ENCODE data around the gene CNKSR1.

The CNKSR1 gene

DNA sequence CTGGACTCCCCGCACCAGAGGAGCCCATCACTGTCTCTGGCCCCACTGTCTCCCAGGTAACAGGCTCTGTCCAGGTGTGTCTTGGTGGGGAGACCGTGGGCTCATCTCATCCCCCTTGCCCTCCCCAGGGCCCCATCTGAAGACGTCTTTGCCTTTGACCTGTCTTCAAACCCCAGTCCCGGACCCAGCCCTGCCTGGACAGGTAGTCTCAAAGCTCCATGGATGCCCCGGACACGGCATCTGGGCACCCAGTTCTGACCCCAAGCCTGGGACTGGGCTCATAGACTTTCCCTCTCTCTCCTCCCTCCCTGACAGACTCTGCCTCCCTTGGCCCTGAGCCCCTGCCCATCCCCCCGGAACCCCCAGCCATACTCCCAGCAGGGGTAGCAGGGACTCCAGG, 6.8 kb downstream of the CNKSR1 start:
- in situ Hi-C loops (cut with MboI; ENCODE audit: low pct_unique_long_range_greater_than_20kb, low sequenced_read_pairs, unreplicated experiment), result no loop called here
- peak; percentile 24 for DNase-seq (ENCODE audit: low spot score)
- TF ChIP-seq, protein P1, sequence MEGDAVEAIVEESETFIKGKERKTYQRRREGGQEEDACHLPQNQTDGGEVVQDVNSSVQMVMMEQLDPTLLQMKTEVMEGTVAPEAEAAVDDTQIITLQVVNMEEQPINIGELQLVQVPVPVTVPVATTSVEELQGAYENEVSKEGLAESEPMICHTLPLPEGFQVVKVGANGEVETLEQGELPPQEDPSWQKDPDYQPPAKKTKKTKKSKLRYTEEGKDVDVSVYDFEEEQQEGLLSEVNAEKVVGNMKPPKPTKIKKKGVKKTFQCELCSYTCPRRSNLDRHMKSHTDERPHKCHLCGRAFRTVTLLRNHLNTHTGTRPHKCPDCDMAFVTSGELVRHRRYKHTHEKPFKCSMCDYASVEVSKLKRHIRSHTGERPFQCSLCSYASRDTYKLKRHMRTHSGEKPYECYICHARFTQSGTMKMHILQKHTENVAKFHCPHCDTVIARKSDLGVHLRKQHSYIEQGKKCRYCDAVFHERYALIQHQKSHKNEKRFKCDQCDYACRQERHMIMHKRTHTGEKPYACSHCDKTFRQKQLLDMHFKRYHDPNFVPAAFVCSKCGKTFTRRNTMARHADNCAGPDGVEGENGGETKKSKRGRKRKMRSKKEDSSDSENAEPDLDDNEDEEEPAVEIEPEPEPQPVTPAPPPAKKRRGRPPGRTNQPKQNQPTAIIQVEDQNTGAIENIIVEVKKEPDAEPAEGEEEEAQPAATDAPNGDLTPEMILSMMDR (IDR thresholded peaks at IDR 0.05; ENCODE audit: extremely low read depth, insufficient read depth, missing control alignments), result no peak

GRCh38 chr1:26184883-26185282, 7.6 kb downstream of the CNKSR1 start:
- in situ Hi-C loops (cut with MboI; ENCODE audit: low pct_unique_long_range_greater_than_20kb, low sequenced_read_pairs, unreplicated experiment), result no loop called here
- peak; percentile 33 for DNase-seq (ENCODE audit: low spot score)
- TF ChIP-seq, protein P1 (IDR thresholded peaks at IDR 0.05; ENCODE audit: extremely low read depth, insufficient read depth, missing control alignments), result no peak

GRCh38 chr1:26187882-26188281, 10.6 kb downstream of the CNKSR1 start:
- in situ Hi-C loops (cut with MboI; ENCODE audit: low pct_unique_long_range_greater_than_20kb, low sequenced_read_pairs, unreplicated experiment), result no loop called here
- TF ChIP-seq, protein P1 (IDR thresholded peaks at IDR 0.05; ENCODE audit: extremely low read depth, insufficient read depth, missing control alignments), result no peak
- DNase-seq (ENCODE audit: low spot score), result no peak

- in situ Hi-C loops (cut with MboI; ENCODE audit: low pct_unique_long_range_greater_than_20kb, low sequenced_read_pairs, unreplicated experiment), result no loop called here
- TF ChIP-seq, protein P1 (IDR thresholded peaks at IDR 0.05; ENCODE audit: extremely low read depth, insufficient read depth, missing control alignments), result no peak
- no peak for DNase-seq (ENCODE audit: low spot score)
These were observed 11.2 kb downstream of the CNKSR1 start for GRCh38 chr1:26188477-26188876.

DNA sequence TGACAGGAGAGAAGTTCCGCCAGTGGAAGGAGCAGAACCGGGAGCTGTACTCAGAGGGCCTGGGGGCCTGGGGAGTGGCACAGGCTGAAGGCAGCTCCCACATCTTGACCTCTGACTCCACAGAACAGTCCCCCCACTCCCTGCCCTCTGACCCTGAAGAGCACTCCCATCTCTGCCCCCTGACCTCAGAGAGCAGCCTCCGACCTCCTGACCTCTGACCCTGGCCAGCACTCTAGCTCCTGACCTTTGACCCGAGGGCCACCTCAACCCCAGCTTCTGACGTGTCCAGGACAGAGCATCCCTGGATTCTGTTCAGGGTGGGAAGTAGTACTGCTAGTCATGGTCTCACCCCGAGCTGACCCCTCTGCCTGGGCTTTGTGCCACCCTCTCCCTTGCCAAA, 12.0 kb downstream of the CNKSR1 start:
- TF ChIP-seq, protein P1 (IDR thresholded peaks at IDR 0.05; ENCODE audit: extremely low read depth, insufficient read depth, missing control alignments), result no peak
- in situ Hi-C loops (cut with MboI; ENCODE audit: low pct_unique_long_range_greater_than_20kb, low sequenced_read_pairs, unreplicated experiment), result no loop called here
- no peak for DNase-seq (ENCODE audit: low spot score)

GRCh38 chr1:26189751-26190275, 12.5 kb downstream of the CNKSR1 start:
- no peak for DNase-seq (ENCODE audit: low spot score)
- TF ChIP-seq, protein P1 (IDR thresholded peaks at IDR 0.05; ENCODE audit: extremely low read depth, insufficient read depth, missing control alignments), result no peak
- in situ Hi-C loops (cut with MboI; ENCODE audit: low pct_unique_long_range_greater_than_20kb, low sequenced_read_pairs, unreplicated experiment), result no loop called here

All from GM13977 (cell line).